Tibial artery (tissue), 4 donors: ENCODE measurements around the gene ARMC8.

Source experiments
- DNase-seq, 2 donors: peaks; one replicate each; pipeline ENCODE4 v3.0.0-alpha.2; 2019
- H3K27ac ChIP-seq, 2 donors: fragments of 200-600 bp; sonication (generic) in 1 of 2; 1 replicate in 1 of 2; 2 replicates in 1 of 2; pipeline ENCODE4 v1.5.1; 2018 to 2019; ENCODE audit warnings: mild to moderate bottlenecking in 1 of 2
- H3K27me3 ChIP-seq, 2 donors: fragments of 200-600 bp; sonication (generic) in 1 of 2; one replicate each; pipeline versions ENCODE4 v1.5.1 to v1.6.0; 2016 to 2019
- H3K36me3 ChIP-seq, 3 donors: fragments of 200-600 bp; sonication (generic) in 2 of 3; one replicate each; pipeline ENCODE4 v1.5.1; 2016 to 2019; ENCODE audit warnings: mild to moderate bottlenecking in 2 of 3
- H3K4me1 ChIP-seq, 4 donors: fragments of 200-600 bp; sonication (generic) in 2 of 4; 1 replicate in 3 of 4; 2 replicates in 1 of 4; pipeline ENCODE4 v1.5.1; 2016 to 2019
- H3K4me3 ChIP-seq, 2 donors: fragments of 200-600 bp; sonication (generic) in 1 of 2; 1 replicate in 1 of 2; 2 replicates in 1 of 2; pipeline ENCODE4 v1.5.1; 2018 to 2019; ENCODE audit warnings: mild to moderate bottlenecking in 2 of 2
- H3K9me3 ChIP-seq, 3 donors: fragments of 200-600 bp; sonication (generic) in 1 of 3; one replicate each; pipeline ENCODE4 v1.5.1; 2016 to 2019
- CTCF ChIP-seq, 2 experiments: fragments of 200-600 bp in 1 of 2; fragments of 450-650 bp in 1 of 2; IDR thresholded peaks; one replicate each; pipeline ENCODE4 v1.5.1; 2017 to 2019; ENCODE audit warnings: antibody characterized with exemption in 2 of 2, mild to moderate bottlenecking in 1 of 2, moderate library complexity in 1 of 2
- intact Hi-C: fragments of 100-400 bp; cut with DNase I; formaldehyde crosslinking; loops from one replicate; pipeline ENCODE4 v1.15.0; 2023; ENCODE audit warnings: low total_unique reads

The ARMC8 gene

GRCh38 chr3:138284957-138285477 lies 97.9 kb downstream of the ARMC8 start:
- H3K36me3 ChIP-seq = peaks cover 61 to 78% (median 71%) of the 10 kb centered on the region in 3 donors
- no peak overlapping the region for H3K4me3 ChIP-seq
- no peaks in the 10 kb centered on the region for H3K4me1 ChIP-seq
- H3K9me3 ChIP-seq = no peaks in the 10 kb centered on the region
- no peak for TF ChIP-seq CTCF (IDR thresholded peaks at IDR 0.05)
- H3K27ac ChIP-seq = no peak overlapping the region
- DNase-seq = no peak
- no peaks in the 10 kb centered on the region for H3K27me3 ChIP-seq
- intact Hi-C loops = no loop called here

GRCh38 chr3:138289260-138289659 lies 102.2 kb downstream of the ARMC8 start:
- Histone ChIP-seq H3K9me3 (no peaks in the 10 kb centered on the region), H3K4me3 (no peak overlapping the region), H3K27ac (no peak overlapping the region), H3K27me3 (no peaks in the 10 kb centered on the region), H3K36me3 (peaks cover 80 to 97% (median 94%) of the 10 kb centered on the region in 3 donors), H3K4me1 (no peaks in the 10 kb centered on the region)
- intact Hi-C loops = no loop called here
- TF ChIP-seq CTCF (IDR thresholded peaks at IDR 0.05) = no peak
- DNase-seq = no peak

- DNase-seq = no peak
- no peak overlapping the region for H3K4me3 ChIP-seq
- intact Hi-C loops = no loop called here
- no peak overlapping the region for H3K27ac ChIP-seq
- peaks cover 76 to 97% (median 90%) of the 10 kb centered on the region in 3 donors for H3K36me3 ChIP-seq
- no peaks in the 10 kb centered on the region for H3K27me3 ChIP-seq
- H3K9me3 ChIP-seq = no peaks in the 10 kb centered on the region
- no peak for TF ChIP-seq CTCF (IDR thresholded peaks at IDR 0.05)
- no peaks in the 10 kb centered on the region for H3K4me1 ChIP-seq
Measured at GRCh38 chr3:138289701-138290100, 102.6 kb downstream of the ARMC8 start.

- Histone ChIP-seq H3K9me3 (no peaks in the 10 kb centered on the region), H3K4me3 (no peak overlapping the region), H3K27me3 (no peaks in the 10 kb centered on the region), H3K36me3 (peaks cover 35 to 71% (median 37%) of the 10 kb centered on the region in 3 donors), H3K27ac (no peak overlapping the region), H3K4me1 (no peaks in the 10 kb centered on the region)
- TF ChIP-seq CTCF (IDR thresholded peaks at IDR 0.05) = no peak
- intact Hi-C loops = no loop called here
- no peak for DNase-seq
Measured at GRCh38 chr3:138296639-138297038, 109.5 kb downstream of the ARMC8 start.

- Histone ChIP-seq H3K36me3 (peaks cover 31 to 66% (median 33%) of the 10 kb centered on the region in 3 donors), H3K4me3 (no peak overlapping the region), H3K27ac (no peak overlapping the region), H3K27me3 (no peaks in the 10 kb centered on the region), H3K4me1 (no peaks in the 10 kb centered on the region), H3K9me3 (no peaks in the 10 kb centered on the region)
- intact Hi-C loops = no loop called here
- no peak for TF ChIP-seq CTCF (IDR thresholded peaks at IDR 0.05)
- DNase-seq = no peak
Measured at GRCh38 chr3:138297059-138297607, 110.0 kb downstream of the ARMC8 start.
